ENCODE results near the gene EIF5. TPM values are rescaled to one million over a fixed set of nuclear protein-coding genes. Genes with fewer than 3 reads are reported as not detected.

The EIF5 gene
- total and polyA plus RNA-seq, 2 experiments from 2014 or later: 151 to 331 TPM

DNA sequence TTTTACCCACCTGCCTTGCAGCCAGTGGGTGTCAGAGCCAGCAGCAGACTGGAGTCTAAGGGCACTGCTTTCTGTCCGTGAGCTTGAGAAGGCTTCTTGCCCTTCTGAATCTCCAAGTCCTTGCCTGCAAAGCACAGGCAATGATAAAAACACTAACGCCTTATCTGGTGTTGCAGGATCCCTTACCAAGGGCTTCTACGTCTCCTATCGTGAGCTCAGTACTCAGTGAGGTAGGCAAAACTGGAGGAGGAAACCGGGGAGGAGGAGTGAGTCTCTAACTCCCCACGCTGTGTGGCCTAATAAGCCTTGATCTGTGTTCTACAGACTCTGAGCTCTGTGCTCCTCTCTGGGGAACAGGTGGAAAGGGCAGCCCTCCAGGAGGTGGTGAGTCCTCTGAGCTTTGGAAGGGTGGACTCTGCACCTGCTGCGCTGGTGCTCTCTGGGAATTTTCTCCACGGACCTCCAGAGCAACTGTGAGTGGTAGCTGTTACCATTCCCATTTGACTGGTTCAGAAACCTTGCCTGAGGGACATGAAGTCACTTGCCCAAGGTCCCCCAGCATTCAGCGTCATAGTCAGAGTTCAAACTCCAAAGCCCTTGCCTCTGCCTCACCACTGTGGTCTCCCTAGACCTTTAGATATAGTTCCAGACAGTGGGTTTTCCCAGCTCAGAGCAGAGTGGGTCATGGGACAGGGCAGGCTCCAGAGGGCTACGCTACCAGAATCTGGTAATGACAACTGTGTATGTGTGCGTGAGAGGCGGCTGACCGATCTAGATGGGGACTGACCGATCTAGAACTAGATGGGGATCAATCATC is 44.2 kb downstream of the EIF5 start:
- Histone ChIP-seq H2AFZ (no peak overlapping the region), H3K4me3 (no peak overlapping the region), H3K27me3 (no peaks in the 10 kb centered on the region), H3K4me2 (no peak overlapping the region), H3K9me3 (ENCODE audit: low read depth) (no peaks in the 10 kb centered on the region), H3K9me2 (replicated peaks; ENCODE audit: insufficient read depth) (no peaks in the 10 kb centered on the region), H3K79me2 (no peaks in the 10 kb centered on the region), H3K4me1 (ENCODE audit: insufficient read depth) (no peaks in the 10 kb centered on the region), H3K27ac (no peak overlapping the region), H4K20me1 (ENCODE audit: insufficient read depth, poor library complexity, severe bottlenecking) (no peaks in the 10 kb centered on the region), H3K36me3 (replicated peaks; ENCODE audit: insufficient read depth, low read depth) (no peaks in the 10 kb centered on the region)
- TF ChIP-seq EZH2 (IDR thresholded peaks at IDR 0.05; ENCODE audit: borderline replicate concordance): no peak
- WGBS (ENCODE audit: low lambda C conversion rate, missing lambda C conversion rate): 78% methylated on average over 14 of the region's 14 CpGs
- DNase-seq (ENCODE audit: low spot score): peak; percentile 17

GRCh38 chr14:103380719-103381377 is 46.8 kb downstream of the EIF5 start:
- WGBS (ENCODE audit: low lambda C conversion rate, missing lambda C conversion rate): 0% methylated on average over 2 of the region's 2 CpGs
- DNase-seq (ENCODE audit: low spot score): no peak
- Histone ChIP-seq H3K79me2 (peaks cover 3% of the 10 kb centered on the region), H3K4me1 (ENCODE audit: insufficient read depth) (no peaks in the 10 kb centered on the region), H2AFZ (no peak overlapping the region), H4K20me1 (ENCODE audit: insufficient read depth, poor library complexity, severe bottlenecking) (peaks cover under 1% of the 10 kb centered on the region), H3K27ac (no peak overlapping the region), H3K4me2 (no peak overlapping the region), H3K9me2 (replicated peaks; ENCODE audit: insufficient read depth) (no peaks in the 10 kb centered on the region), H3K4me3 (no peak overlapping the region), H3K27me3 (no peaks in the 10 kb centered on the region), H3K9me3 (ENCODE audit: low read depth) (no peaks in the 10 kb centered on the region), H3K36me3 (replicated peaks; ENCODE audit: insufficient read depth, low read depth) (no peaks in the 10 kb centered on the region)
- no peak for TF ChIP-seq EZH2 (IDR thresholded peaks at IDR 0.05; ENCODE audit: borderline replicate concordance)
- no peak for TF ChIP-seq EZH2phosphoT487 (IDR thresholded peaks at IDR 0.05; ENCODE audit: low read depth, severe bottlenecking, unreplicated experiment)

DNA sequence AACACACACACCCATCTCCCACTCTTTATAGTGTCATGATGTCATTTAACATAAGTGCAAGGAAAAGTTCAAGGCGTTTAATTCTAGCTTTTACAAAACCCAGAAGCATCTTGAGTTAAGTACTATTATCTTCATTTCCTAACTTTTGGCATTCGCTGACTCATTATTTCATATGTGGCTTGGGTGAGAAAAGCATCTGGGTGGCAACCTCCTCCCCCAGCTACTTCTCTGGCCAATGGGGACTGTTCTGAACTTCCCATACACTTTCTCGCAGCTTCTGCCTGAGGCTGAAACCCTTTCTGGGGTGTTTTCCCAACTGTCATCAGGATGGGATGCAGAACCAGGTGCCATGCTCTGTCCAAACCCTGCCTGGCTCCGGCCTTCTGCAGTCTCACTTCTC is 48.3 kb downstream of the EIF5 start:
- H3K27ac ChIP-seq: no peak overlapping the region
- H3K27me3 ChIP-seq: no peaks in the 10 kb centered on the region
- peaks cover 16% of the 10 kb centered on the region for H4K20me1 ChIP-seq (ENCODE audit: insufficient read depth, poor library complexity, severe bottlenecking)
- H3K4me2 ChIP-seq: no peak overlapping the region
- no peaks in the 10 kb centered on the region for H3K9me3 ChIP-seq (ENCODE audit: low read depth)
- TF ChIP-seq, protein P1, sequence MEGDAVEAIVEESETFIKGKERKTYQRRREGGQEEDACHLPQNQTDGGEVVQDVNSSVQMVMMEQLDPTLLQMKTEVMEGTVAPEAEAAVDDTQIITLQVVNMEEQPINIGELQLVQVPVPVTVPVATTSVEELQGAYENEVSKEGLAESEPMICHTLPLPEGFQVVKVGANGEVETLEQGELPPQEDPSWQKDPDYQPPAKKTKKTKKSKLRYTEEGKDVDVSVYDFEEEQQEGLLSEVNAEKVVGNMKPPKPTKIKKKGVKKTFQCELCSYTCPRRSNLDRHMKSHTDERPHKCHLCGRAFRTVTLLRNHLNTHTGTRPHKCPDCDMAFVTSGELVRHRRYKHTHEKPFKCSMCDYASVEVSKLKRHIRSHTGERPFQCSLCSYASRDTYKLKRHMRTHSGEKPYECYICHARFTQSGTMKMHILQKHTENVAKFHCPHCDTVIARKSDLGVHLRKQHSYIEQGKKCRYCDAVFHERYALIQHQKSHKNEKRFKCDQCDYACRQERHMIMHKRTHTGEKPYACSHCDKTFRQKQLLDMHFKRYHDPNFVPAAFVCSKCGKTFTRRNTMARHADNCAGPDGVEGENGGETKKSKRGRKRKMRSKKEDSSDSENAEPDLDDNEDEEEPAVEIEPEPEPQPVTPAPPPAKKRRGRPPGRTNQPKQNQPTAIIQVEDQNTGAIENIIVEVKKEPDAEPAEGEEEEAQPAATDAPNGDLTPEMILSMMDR (IDR thresholded peaks at IDR 0.05; ENCODE audit: poor library complexity): no peak
- no peak for TF ChIP-seq EZH2 (IDR thresholded peaks at IDR 0.05; ENCODE audit: borderline replicate concordance)
- TF ChIP-seq EZH2phosphoT487 (IDR thresholded peaks at IDR 0.05; ENCODE audit: low read depth, severe bottlenecking, unreplicated experiment): no peak
- peaks cover 18% of the 10 kb centered on the region for H3K79me2 ChIP-seq
- no peaks in the 10 kb centered on the region for H3K9me2 ChIP-seq (replicated peaks; ENCODE audit: insufficient read depth)
- H2AFZ ChIP-seq: no peak overlapping the region
- H3K36me3 ChIP-seq (replicated peaks; ENCODE audit: insufficient read depth, low read depth): no peaks in the 10 kb centered on the region
- H3K4me1 ChIP-seq (ENCODE audit: insufficient read depth): peaks cover 6% of the 10 kb centered on the region
- no peak overlapping the region for H3K4me3 ChIP-seq
- peak; percentile 60 for DNase-seq (ENCODE audit: low spot score)
- WGBS (ENCODE audit: low lambda C conversion rate, missing lambda C conversion rate): 47% methylated on average over 4 of the region's 4 CpGs

GRCh38 chr14:103384450-103385151 is 50.6 kb downstream of the EIF5 start:
- no peaks in the 10 kb centered on the region for H3K27me3 ChIP-seq
- H3K4me3 ChIP-seq: peak overlapping the region; percentile 59
- peaks cover 18% of the 10 kb centered on the region for H3K4me1 ChIP-seq (ENCODE audit: insufficient read depth)
- TF ChIP-seq EZH2 (IDR thresholded peaks at IDR 0.05; ENCODE audit: borderline replicate concordance) (no peak), EZH2phosphoT487 (IDR thresholded peaks at IDR 0.05; ENCODE audit: low read depth, severe bottlenecking, unreplicated experiment) (no peak)
- TF ChIP-seq, protein P1 (IDR thresholded peaks at IDR 0.05; ENCODE audit: poor library complexity): no peak
- H3K4me2 ChIP-seq: peak overlapping the region; percentile 90
- peak overlapping the region; percentile 81 for H2AFZ ChIP-seq
- H4K20me1 ChIP-seq (ENCODE audit: insufficient read depth, poor library complexity, severe bottlenecking): peaks cover 33% of the 10 kb centered on the region
- DNase-seq (ENCODE audit: low spot score): no peak
- no peaks in the 10 kb centered on the region for H3K9me3 ChIP-seq (ENCODE audit: low read depth)
- H3K79me2 ChIP-seq: peaks cover 40% of the 10 kb centered on the region
- no peaks in the 10 kb centered on the region for H3K36me3 ChIP-seq (replicated peaks; ENCODE audit: insufficient read depth, low read depth)
- 11% methylated on average over 30 of the region's 31 CpGs for WGBS (ENCODE audit: low lambda C conversion rate, missing lambda C conversion rate)
- no peaks in the 10 kb centered on the region for H3K9me2 ChIP-seq (replicated peaks; ENCODE audit: insufficient read depth)
- peak overlapping the region; percentile 62 for H3K27ac ChIP-seq

All from hepatocyte (in vitro differentiated cells).